ENCODE measurements around the gene UVSSA. TPM values are rescaled to one million over a fixed set of nuclear protein-coding genes. Genes with fewer than 3 reads are reported as not detected.
"Not testable (repeated sequence)": the region's sequence is repeated elsewhere in the genome, so short reads cannot be mapped to it uniquely, and the experiment has no call there.

The UVSSA gene
- total RNA-seq, 1 experiment from 2014 or later = 12.6 TPM

DNA sequence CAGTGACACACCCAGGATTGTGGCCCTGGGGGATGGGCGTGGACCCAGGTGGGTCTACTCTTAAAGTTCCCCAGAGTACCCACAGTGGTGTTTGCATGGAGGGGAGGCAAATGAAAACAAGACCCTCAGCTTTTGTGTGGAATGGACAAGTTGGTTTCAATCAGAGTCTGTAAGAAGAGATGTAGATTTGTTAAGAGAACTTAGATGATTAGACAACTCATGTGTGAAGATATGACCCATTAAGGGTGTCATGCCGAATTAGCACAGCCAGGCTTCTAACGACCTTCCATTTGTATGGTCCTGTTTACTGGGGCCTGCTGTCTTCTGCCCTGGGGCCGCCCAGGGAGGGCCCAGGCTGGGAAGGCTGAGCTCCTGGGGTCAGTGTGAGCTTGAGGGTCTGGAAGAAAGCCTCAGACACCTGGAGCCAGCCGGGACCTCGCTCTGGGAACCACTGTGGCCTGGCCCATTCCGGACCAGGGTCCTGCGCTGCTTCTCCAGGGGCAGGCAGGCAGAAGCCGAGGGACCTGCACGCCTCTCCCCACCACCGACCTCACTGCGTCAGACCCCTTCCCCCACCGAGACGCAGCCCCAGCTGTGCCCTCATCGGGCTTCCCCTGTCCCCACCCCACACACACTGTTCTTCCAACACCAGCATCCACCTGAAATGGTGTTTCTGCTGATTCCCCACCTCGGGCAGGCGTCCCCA, 20.4 kb downstream of the UVSSA start:
- no peaks in the 10 kb centered on the region for H3K27me3 ChIP-seq (ENCODE audit: control insufficient read depth, insufficient read depth, low read length)
- H3K36me3 ChIP-seq (replicated peaks; ENCODE audit: control insufficient read depth, insufficient read depth, low read length) = no peaks in the 10 kb centered on the region; the same call in none of the 2 replicates
- no peak for DNase-seq
- no peak overlapping the region for H3K4me3 ChIP-seq (ENCODE audit: insufficient read depth, low read depth, low read length)

DNA sequence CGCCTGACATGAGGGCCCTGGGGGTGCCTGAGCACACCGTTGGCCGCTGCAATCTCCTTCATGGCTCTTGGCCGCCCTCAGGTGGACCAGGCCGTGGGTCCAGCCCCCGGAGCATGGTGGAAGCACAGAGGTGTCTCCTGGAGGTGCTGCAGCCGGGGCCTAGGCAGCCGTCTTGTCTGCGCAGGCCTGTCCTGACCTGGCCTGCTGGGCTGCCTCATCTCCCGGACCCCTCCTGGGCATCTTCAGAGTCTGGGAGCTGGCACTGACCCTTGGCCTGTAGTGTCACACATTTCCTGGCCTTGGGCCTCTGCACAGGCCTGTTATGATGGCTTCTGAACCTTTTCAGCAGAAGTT, 20.9 kb downstream of the UVSSA start:
- H3K36me3 ChIP-seq (replicated peaks; ENCODE audit: control insufficient read depth, insufficient read depth, low read length) = no peaks in the 10 kb centered on the region; the same call in none of the 2 replicates
- H3K4me3 ChIP-seq (ENCODE audit: insufficient read depth, low read depth, low read length) = no peak overlapping the region
- H3K27me3 ChIP-seq (ENCODE audit: control insufficient read depth, insufficient read depth, low read length) = no peaks in the 10 kb centered on the region
- no peak for DNase-seq

DNA sequence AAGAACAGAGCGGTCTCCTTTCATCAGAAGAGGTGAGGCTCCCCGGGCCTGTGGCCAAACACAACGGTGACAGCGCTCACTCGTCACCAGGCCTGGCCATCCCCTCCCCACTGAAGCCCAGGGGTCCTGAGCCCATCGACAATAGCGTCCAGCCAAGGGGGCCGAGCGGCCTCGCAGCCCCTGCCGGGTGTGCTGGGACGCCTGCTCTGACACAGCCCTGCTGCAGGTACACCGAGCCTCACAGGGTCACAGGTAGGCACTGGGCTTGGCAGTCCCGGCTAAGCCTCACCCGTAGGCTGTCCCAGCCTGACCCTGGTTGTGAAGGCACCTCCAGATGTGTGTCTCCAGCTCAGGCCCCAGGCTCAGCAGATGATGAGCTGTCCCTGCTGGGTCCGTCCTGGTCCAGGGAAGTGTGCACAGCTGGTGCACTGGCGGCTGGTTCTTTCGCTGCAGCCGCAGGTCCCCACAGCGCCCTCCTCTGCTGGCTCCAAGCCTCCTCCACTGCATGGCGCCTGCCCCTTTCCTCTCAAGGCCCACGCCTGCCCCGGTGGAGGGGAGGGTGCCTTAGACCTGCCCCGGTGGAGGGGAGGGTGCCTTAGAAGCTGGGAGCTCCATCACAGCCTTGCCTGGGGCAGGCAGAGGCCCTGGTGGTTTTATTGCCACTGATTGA, 21.5 kb downstream of the UVSSA start:
- Histone ChIP-seq H3K36me3 (replicated peaks; ENCODE audit: control insufficient read depth, insufficient read depth, low read length) (no peaks in the 10 kb centered on the region; the same call in none of the 2 replicates), H3K27me3 (ENCODE audit: control insufficient read depth, insufficient read depth, low read length) (no peaks in the 10 kb centered on the region), H3K4me3 (ENCODE audit: insufficient read depth, low read depth, low read length) (no peak overlapping the region)
- peak; percentile 85 for DNase-seq

DNA sequence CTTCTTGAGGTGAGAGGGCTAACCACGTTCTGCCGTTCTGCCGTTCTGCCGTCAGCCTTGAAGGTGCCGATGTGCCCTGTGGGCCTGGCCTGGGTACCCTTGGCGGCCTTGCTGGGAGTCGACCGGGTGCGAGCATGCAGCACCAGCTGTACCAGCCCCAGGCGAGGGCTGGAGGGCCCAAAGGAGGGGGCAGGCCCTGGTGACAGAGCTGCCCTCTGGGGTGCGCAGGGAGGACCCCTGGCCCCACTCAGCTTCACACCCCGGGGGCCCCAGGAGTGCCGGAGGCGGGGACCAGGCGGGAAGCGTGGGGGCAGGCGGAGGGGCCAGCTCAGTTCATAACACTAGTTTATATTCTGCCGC, 22.1 kb downstream of the UVSSA start:
- no peak for DNase-seq

DNA sequence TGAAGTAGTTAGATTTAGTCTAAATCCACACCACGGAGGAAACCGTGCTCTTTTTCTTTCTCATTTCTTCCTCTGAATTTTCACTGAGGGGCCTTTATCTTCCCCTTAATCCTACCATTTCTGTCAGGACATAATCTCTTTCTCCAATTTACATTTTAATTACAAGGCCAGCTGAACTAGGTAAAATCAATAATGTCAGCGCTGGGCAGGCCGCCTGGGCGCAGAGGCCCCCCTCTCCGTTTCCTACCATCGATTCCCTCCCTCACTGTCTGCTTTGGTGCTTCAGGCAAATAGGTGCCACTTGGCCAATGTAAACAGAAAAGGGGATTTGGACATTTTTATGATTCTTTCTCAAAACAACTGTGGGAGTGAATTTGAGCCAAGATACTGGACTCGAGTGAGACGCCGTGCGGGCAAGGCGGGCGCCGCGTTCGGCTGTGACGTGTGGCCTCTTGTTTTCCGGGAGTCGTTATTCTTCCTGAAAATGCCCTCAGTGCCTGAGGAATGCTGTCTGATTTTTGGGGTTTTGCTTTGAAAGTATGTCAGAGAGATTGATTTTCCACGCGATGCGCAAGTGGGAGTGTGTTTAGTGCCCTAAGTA, 22.6 kb downstream of the UVSSA start:
- no peak overlapping the region for H3K4me3 ChIP-seq (ENCODE audit: insufficient read depth, low read depth, low read length)

More for the DNA sequence above, 22.1 kb downstream of the UVSSA start:
- Histone ChIP-seq H3K4me3 (ENCODE audit: insufficient read depth, low read depth, low read length) (no peak overlapping the region), H3K27me3 (ENCODE audit: control insufficient read depth, insufficient read depth, low read length) (no peaks in the 10 kb centered on the region), H3K36me3 (replicated peaks; ENCODE audit: control insufficient read depth, insufficient read depth, low read length) (no peaks in the 10 kb centered on the region; the same call in none of the 2 replicates)

DNA sequence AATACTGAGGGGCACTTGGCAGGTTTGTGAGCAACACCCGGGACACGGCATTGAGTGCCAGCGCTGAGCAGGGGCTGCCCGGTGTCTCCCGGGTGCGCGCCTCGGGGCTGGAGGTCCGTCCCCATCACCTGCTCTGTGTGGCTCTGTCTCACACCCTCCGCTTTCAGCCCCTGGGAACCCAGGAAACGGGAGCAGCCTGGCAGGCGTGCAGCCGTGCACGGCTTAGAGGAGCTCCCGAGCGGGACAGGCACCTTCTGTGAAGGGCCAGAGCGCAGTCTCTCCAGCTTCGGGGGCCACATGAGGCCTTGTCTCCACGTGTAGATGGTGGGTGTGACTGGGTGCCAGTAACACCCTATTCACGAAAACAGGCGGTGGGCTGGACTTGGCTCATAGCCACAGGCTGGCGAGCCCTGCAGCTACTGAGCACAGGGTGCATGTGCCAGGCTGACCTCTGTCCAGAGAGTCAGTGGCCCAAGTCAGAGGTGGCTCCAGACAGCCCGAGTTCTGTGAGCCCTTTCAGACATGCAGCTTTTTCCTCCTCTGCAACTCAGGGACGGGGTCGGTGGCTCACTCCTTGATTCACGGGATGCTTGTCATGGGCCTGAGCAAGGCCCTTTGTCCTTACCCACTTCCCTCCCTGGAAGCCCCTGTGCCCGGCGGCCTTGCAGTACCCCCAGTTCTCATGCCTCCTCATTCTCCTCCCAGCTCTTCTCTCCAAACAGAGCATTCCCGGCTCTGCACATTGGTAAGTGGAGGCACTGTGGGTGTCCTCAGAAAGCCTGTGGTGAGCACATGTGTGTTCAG, 23.5 kb downstream of the UVSSA start:
- Histone ChIP-seq H3K27me3 (ENCODE audit: control insufficient read depth, insufficient read depth, low read length) (no peaks in the 10 kb centered on the region), H3K4me3 (ENCODE audit: insufficient read depth, low read depth, low read length) (no peak overlapping the region), H3K36me3 (replicated peaks; ENCODE audit: control insufficient read depth, insufficient read depth, low read length) (no peaks in the 10 kb centered on the region; the same call in none of the 2 replicates)
- no peak for DNase-seq

More for the DNA sequence above, 22.6 kb downstream of the UVSSA start:
- H3K36me3 ChIP-seq (replicated peaks; ENCODE audit: control insufficient read depth, insufficient read depth, low read length) = no peaks in the 10 kb centered on the region; the same call in none of the 2 replicates
- DNase-seq = no peak
- H3K27me3 ChIP-seq (ENCODE audit: control insufficient read depth, insufficient read depth, low read length) = no peaks in the 10 kb centered on the region

DNA sequence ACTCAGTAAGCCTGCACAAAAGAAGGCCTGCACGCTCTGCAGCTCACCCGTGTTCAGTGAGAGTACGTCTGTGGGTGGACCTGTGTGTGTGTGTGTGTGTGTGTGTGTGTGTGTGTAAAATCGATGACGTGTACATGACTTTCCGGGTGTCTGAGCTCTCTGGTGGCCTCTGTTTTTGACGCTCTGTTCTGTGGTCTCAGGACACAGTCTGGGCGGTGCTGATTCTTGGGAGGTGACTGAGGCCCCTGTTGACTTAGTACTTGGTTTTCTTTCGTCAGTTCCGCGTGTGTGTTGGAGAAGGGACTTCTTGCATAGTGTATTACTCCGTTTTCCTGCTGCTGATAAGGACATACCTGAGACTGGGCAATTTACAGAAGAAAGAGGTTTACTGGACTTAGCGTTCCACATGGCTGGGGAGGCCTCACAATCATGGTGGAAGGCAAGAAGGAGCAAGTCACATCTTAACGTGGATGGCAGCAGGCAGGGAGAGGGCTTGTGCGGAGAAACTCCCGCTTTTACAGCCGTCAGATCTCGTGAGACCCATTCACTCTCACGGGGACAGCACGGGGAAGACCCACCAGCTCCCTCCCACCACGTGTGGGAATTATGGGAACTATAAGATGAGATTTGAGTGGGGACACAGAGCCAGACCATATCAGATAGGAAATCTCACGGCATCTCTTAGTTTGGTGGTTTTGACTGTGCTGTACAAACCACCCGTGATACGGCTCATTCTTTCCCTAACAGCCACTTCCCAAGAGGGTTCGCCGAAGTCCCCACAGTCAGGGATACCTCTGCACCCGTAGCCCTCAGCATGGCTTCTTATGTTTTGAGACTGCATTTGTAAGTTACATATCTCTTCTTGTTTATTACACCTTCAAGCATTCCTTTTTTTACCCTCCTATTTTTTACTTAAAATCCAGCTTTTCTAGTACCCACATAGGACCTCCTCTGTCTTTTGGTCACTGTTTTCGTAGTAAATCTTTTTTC, 24.5 kb downstream of the UVSSA start:
- H3K27me3 ChIP-seq (ENCODE audit: control insufficient read depth, insufficient read depth, low read length) = no peaks in the 10 kb centered on the region
- no peak for DNase-seq
- H3K4me3 ChIP-seq (ENCODE audit: insufficient read depth, low read depth, low read length) = no peak overlapping the region
- no peaks in the 10 kb centered on the region; the same call in 1 of the 2 replicates for H3K36me3 ChIP-seq (replicated peaks; ENCODE audit: control insufficient read depth, insufficient read depth, low read length)

DNA sequence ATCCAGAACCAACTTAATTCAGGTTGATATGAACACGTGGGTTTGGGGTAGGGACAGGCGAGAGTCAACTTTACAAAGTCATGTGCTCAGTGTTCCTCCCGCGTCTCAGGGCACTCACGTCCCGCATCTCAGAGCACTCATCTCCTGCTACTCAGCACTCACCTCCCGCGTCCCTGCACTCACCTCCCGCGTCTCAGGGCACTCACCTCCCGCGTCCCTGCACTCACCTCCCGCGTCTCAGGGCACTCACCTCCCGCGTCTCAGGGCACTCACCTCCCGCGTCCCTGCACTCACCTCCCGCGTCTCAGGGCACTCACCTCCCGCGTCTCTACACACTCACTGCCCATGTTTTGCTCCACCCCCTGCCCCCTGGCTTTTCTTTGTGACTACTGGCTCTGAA, 25.6 kb downstream of the UVSSA start:
- not testable (repeated sequence) for H3K4me3 ChIP-seq (ENCODE audit: insufficient read depth, low read depth, low read length); DNase-seq; H3K36me3 ChIP-seq (replicated peaks; ENCODE audit: control insufficient read depth, insufficient read depth, low read length); H3K27me3 ChIP-seq (ENCODE audit: control insufficient read depth, insufficient read depth, low read length)

DNA sequence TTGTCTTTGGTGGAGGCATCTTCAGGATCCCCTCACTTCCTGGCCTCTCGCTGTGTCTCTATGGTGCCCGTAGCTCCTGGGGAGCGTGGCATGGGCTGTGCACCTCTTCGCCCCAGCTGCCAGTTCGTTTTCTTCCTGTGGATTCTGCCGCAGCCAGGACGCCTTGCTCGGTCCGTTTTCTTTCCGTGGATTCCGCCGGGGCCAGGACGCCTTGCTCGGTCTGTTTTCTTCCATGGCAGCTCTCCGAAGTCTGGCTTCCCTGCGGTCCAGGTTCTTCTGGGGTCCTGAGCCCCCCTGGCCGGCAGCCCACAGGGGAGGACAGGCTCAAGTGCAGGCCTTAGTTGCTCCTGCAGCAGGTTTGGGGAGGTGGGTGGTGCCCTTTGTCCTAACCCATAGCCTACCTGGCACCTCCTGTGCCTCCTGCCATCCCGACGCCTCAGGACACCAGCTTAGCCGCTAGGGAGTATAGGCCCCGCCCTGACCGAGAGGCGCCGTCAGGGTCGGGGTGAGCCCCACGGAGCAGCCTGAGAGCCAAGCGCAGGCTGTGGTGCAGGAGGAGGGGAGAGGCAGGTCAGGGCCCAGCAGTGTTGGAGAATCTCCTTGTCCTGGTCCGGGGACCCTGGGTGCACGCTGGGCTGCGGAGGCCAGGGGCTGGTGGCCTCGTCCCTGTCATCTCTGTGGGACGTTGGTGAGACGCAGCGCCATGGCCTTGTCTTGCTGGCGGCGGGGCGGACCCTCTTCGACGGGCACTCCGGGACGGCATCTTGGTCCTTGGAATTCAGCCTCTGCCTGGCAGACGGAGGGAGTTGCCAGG, 27.1 kb downstream of the UVSSA start:
- H3K36me3 ChIP-seq (replicated peaks; ENCODE audit: control insufficient read depth, insufficient read depth, low read length) = no peaks in the 10 kb centered on the region; the same call in 1 of the 2 replicates
- no peaks in the 10 kb centered on the region for H3K27me3 ChIP-seq (ENCODE audit: control insufficient read depth, insufficient read depth, low read length)
- DNase-seq = no peak
- no peak overlapping the region for H3K4me3 ChIP-seq (ENCODE audit: insufficient read depth, low read depth, low read length)

DNA sequence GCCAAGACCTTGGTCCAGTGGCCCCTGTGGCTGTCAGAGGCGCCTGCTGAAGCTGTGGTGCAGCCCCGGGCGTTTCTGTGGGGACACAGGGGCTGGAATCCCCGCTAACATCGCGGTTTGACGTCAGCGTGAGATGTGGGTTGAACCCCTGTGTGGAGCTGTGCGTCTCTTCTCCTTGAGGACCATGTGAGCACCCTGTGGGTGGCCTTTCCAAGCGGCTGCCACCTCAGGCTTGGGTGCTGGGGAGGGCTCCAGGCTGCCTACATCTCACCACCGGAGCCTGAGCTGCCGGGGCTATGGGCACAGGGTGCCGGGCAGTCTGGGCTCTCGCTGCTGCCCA, 27.7 kb downstream of the UVSSA start:
- no peak for DNase-seq

DNA sequence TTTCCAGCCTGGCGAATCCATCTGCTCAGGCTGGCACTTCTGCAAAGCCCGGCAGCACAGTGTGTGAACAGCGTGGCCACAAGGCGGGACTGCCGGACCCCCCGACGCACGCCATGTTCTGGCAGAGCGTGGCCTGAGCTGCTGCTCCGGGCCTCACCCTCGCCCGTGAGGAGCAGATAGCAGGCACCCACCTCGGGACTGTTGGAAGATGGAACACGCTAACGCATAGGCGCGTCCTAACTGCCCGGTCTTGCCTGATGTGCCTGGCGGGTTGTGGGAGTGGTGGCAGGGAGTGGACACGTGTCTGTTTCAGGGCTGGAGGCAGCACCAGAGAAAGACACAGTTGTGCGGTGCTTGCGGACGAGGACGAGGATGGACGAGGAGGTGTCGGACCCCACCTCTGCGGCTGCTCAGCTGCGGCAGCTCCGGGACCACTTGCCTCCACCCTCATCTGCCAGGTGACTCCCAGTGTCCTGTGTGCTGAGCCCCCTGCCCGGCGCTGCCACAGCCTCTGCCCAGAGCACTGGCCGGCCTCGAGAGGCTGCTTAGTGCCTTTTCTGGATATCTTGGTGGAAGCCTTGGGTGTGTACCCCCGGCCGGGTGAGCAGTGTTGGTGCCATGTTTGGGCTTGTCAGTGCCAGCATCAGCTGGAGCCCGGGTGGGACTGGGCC, 28.2 kb downstream of the UVSSA start:
- Histone ChIP-seq H3K27me3 (ENCODE audit: control insufficient read depth, insufficient read depth, low read length) (no peaks in the 10 kb centered on the region), H3K36me3 (replicated peaks; ENCODE audit: control insufficient read depth, insufficient read depth, low read length) (no peaks in the 10 kb centered on the region; the same call in 1 of the 2 replicates), H3K4me3 (ENCODE audit: insufficient read depth, low read depth, low read length) (no peak overlapping the region)
- DNase-seq = no peak

More for the DNA sequence above, 27.7 kb downstream of the UVSSA start:
- Histone ChIP-seq H3K27me3 (ENCODE audit: control insufficient read depth, insufficient read depth, low read length) (no peaks in the 10 kb centered on the region), H3K36me3 (replicated peaks; ENCODE audit: control insufficient read depth, insufficient read depth, low read length) (no peaks in the 10 kb centered on the region; the same call in 1 of the 2 replicates), H3K4me3 (ENCODE audit: insufficient read depth, low read depth, low read length) (no peak overlapping the region)

DNA sequence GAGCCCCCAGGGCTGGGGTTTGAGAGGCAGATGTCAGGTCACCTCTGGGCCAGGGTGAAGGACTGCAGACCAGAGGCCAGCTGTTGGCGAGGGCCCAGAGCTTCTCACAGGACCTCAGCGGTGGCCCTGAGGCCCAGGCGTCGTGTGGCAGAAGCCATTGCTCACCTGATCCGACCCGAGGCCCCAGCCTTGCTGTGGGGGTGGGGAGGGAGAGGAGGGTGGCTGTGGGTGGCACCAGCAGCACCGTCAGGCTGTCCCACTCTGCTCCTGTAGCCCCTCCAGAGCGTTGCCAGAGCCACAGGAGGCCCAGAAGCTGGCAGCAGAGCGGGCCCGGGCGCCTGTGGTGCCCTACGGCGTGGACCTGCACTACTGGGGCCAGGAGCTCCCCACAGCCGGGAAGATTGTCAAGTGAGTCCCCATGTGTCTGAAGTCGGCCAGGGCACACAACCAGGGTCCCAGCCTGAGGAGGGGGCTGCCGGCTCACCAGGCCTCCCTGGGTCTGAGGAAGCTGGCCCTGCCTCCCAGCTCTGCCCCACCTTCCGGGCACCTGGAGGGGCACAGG, 28.8 kb downstream of the UVSSA start:
- no peak for DNase-seq
- H3K4me3 ChIP-seq (ENCODE audit: insufficient read depth, low read depth, low read length) = no peak overlapping the region
- no peaks in the 10 kb centered on the region; the same call in 1 of the 2 replicates for H3K36me3 ChIP-seq (replicated peaks; ENCODE audit: control insufficient read depth, insufficient read depth, low read length)
- H3K27me3 ChIP-seq (ENCODE audit: control insufficient read depth, insufficient read depth, low read length) = no peaks in the 10 kb centered on the region
